WI38 (cell line): Measurements from ENCODE around the gene RHBDF1.

Experiments used
- H3K4me3 ChIP-seq: 2 replicates; pipeline ENCODE4 v1.5.1; 2011; ENCODE audit warnings: low read depth, mild to moderate bottlenecking, control low read depth, low read length
- CTCF ChIP-seq: IDR thresholded peaks from 2 replicates; pipeline ENCODE4 v1.5.1; 2012; ENCODE audit warnings: low read depth, mild to moderate bottlenecking, control low read depth, low read length

RHBDF1 gene

GRCh38 chr16:72561-73548, at the start of gene RHBDF1:
Gene RHBDF1 (minus strand): TSS chr16:72631. CDS start chr16:65015, 7,616 bp downstream.
- no peak for TF ChIP-seq CTCF
- H3K4me3 ChIP-seq, result peak within 1 kb of the TSS; percentile 62

GRCh38 chr16:120756-121155, 48.3 kb upstream of the RHBDF1 start:
- no peak for TF ChIP-seq CTCF

GRCh38 chr16:119835-120491, 47.5 kb upstream of the RHBDF1 start:
- no peak for TF ChIP-seq CTCF

More at GRCh38 chr16:120756-121155, 48.3 kb upstream of the RHBDF1 start:
- H3K4me3 ChIP-seq, result no peak overlapping the region

GRCh38 chr16:119295-119694, 46.9 kb upstream of the RHBDF1 start:
- no peak for TF ChIP-seq CTCF
- H3K4me3 ChIP-seq, result no peak overlapping the region

More at GRCh38 chr16:119835-120491, 47.5 kb upstream of the RHBDF1 start:
- H3K4me3 ChIP-seq, result no peak overlapping the region

- no peak overlapping the region for H3K4me3 ChIP-seq
- TF ChIP-seq CTCF, result no peak
Measured at GRCh38 chr16:118857-119256, 46.4 kb upstream of the RHBDF1 start.

GRCh38 chr16:117379-118365, 45.2 kb upstream of the RHBDF1 start:
- no peak overlapping the region for H3K4me3 ChIP-seq
- TF ChIP-seq CTCF, result peak; percentile 70
